NCI-H345 treated with DMSO at 0.1 percent for 48 hours (cell line): ENCODE measurements around the gene COL4A2.

Source experiments
- DNase-seq: peaks from one replicate; lab custom pipeline; 2025; ENCODE audit not compliant: unreplicated experiment; lab: John Stamatoyannopoulos, UW

The COL4A2 gene

GRCh38 chr13:110398564-110399507 is 91.8 kb downstream of the COL4A2 start:
- no peak for DNase-seq

- DNase-seq: no peak
Measured at GRCh38 chr13:110399801-110400200, 92.7 kb downstream of the COL4A2 start.

GRCh38 chr13:110400786-110401533 is 93.9 kb downstream of the COL4A2 start:
- no peak for DNase-seq

GRCh38 chr13:110402299-110403069 is 95.4 kb downstream of the COL4A2 start:
- DNase-seq: no peak

- DNase-seq: no peak
Measured at GRCh38 chr13:110403315-110403714, 96.2 kb downstream of the COL4A2 start.

GRCh38 chr13:110403721-110404120 is 96.6 kb downstream of the COL4A2 start:
- DNase-seq: no peak

GRCh38 chr13:110404321-110404720 is 97.2 kb downstream of the COL4A2 start:
- DNase-seq: no peak

- no peak for DNase-seq
Measured at GRCh38 chr13:110405597-110406450, 98.7 kb downstream of the COL4A2 start.

GRCh38 chr13:110407021-110407420 is 99.9 kb downstream of the COL4A2 start:
- DNase-seq: no peak

- no peak for DNase-seq
Measured at GRCh38 chr13:110407531-110407930, 100.4 kb downstream of the COL4A2 start.

- DNase-seq: no peak
Measured at GRCh38 chr13:110408286-110408685, 101.2 kb downstream of the COL4A2 start.

GRCh38 chr13:110409581-110409992 is 102.5 kb downstream of the COL4A2 start:
- DNase-seq: no peak

GRCh38 chr13:110410000-110410399 is 102.9 kb downstream of the COL4A2 start:
- no peak for DNase-seq

GRCh38 chr13:110410936-110411687 is 104.0 kb downstream of the COL4A2 start:
- no peak for DNase-seq

- DNase-seq: no peak
Measured at GRCh38 chr13:110411688-110412059, 104.6 kb downstream of the COL4A2 start.

- peak; percentile 34 for DNase-seq
Measured at GRCh38 chr13:110412132-110412914, 105.2 kb downstream of the COL4A2 start.

- DNase-seq: no peak
Measured at GRCh38 chr13:110413016-110413675, 106.1 kb downstream of the COL4A2 start.

GRCh38 chr13:110413676-110414040 is 106.6 kb downstream of the COL4A2 start:
- no peak for DNase-seq
